Muscle of arm (tissue), 14 donors: ENCODE data around the gene MCAT. TPM values are rescaled to one million over a fixed set of nuclear protein-coding genes. Genes with fewer than 3 reads are reported as not detected.

ENCODE experiments used
- DNase-seq: peaks from one replicate; pipeline ENCODE4 v3.0.0-alpha.2; 2013
- long read RNA-seq, 11 donors: transcript quantifications; one replicate each; lab custom pipeline, GENCODE V29; 2026
- polyA plus RNA-seq, 12 donors: library from polyadenylated mRNA; unstranded; fragments of 120-200 nt; gene quantifications; one replicate each; pipeline ENCODE4 v1.2.1, GENCODE V29; 2013; ENCODE audit not compliant: insufficient read length in 12 of 12

Gene MCAT
- 10 to 100 TPM in 3 of 12 donors, 1 to 10 TPM in 8, not detected in 1; 8.1 to 17.7 (median 9.6) TPM for polyA plus RNA-seq
- long read RNA-seq, donor 1, transcript MCAT-201 (4 exons, 2,056 nt), result minor isoform, 7 of 16 reads
- long read RNA-seq, donor 1, transcript MCAT-202 (3 exons, 1,134 nt), result major isoform, 9 of 16 reads
- long read RNA-seq, donor 1, partial matches to known transcripts, result 0 of 16 reads
- long read RNA-seq, donor 1, other reads (novel, unspliced or antisense), result 0 of 16 reads
- long read RNA-seq, donor 2, partial matches to known transcripts, result 0 of 5 reads
- long read RNA-seq, donor 2, other reads (novel, unspliced or antisense), result 0 of 5 reads
- long read RNA-seq, donor 3, partial matches to known transcripts, result 0 of 4 reads
- long read RNA-seq, donor 3, other reads (novel, unspliced or antisense), result 0 of 4 reads
- long read RNA-seq, donor 4, partial matches to known transcripts, result 0 of 6 reads
- long read RNA-seq, donor 4, other reads (novel, unspliced or antisense), result 0 of 6 reads
- long read RNA-seq, donor 5, transcript MCAT-201 (4 exons, 2,056 nt), result major isoform, 10 of 12 reads
- long read RNA-seq, donor 5, partial matches to known transcripts, result 0 of 12 reads
- long read RNA-seq, donor 5, other reads (novel, unspliced or antisense), result 0 of 12 reads
- long read RNA-seq, donor 6, transcript MCAT-202 (3 exons, 1,134 nt), result major isoform, 5 of 5 reads
- long read RNA-seq, donor 6, partial matches to known transcripts, result 0 of 5 reads
- long read RNA-seq, donor 6, other reads (novel, unspliced or antisense), result 0 of 5 reads
- long read RNA-seq, donor 7, partial matches to known transcripts, result 0 of 2 reads
- long read RNA-seq, donor 7, other reads (novel, unspliced or antisense), result 0 of 2 reads
- long read RNA-seq, donor 8, transcript MCAT-202 (3 exons, 1,134 nt), result major isoform, 6 of 11 reads
- long read RNA-seq, donor 8, transcript MCAT-201 (4 exons, 2,056 nt), result minor isoform, 5 of 11 reads
- long read RNA-seq, donor 8, partial matches to known transcripts, result 0 of 11 reads
- long read RNA-seq, donor 8, other reads (novel, unspliced or antisense), result 0 of 11 reads
- long read RNA-seq, donor 9, partial matches to known transcripts, result 0 of 3 reads
- long read RNA-seq, donor 9, other reads (novel, unspliced or antisense), result 0 of 3 reads
- long read RNA-seq, donor 10, partial matches to known transcripts, result 0 of 5 reads
- long read RNA-seq, donor 10, other reads (novel, unspliced or antisense), result 0 of 5 reads
- long read RNA-seq, donor 11, transcript MCAT-202 (3 exons, 1,134 nt), result major isoform, 5 of 8 reads
- long read RNA-seq, donor 11, partial matches to known transcripts, result 0 of 8 reads
- long read RNA-seq, donor 11, other reads (novel, unspliced or antisense), result 0 of 8 reads

GRCh38 chr22:43142880-43143562, at the start of gene MCAT:
Gene MCAT, minus strand, starts transcription at chr22:43143398. Its CDS starts 50 bp downstream, at chr22:43143348.
- peak; percentile 81 for DNase-seq

DNA sequence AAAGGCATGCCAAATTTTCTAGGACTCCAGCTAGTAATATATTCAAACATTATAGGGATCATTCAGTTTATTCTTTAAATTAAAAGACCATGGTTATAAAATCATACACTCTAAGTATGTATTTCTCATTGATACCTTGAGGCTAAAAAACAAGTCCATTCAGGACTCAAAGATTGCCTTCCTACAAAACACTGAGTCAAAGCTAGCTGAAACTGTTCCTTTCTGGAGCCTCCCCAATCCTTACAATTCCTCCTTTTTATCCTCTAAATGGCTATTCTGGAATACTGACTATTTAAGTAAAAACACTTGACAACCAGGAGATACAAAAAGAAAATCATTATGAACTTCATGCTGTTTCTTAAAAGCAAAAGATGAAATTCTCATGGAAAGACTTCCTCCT, 48.6 kb upstream of the MCAT start:
- no peak for DNase-seq

DNA sequence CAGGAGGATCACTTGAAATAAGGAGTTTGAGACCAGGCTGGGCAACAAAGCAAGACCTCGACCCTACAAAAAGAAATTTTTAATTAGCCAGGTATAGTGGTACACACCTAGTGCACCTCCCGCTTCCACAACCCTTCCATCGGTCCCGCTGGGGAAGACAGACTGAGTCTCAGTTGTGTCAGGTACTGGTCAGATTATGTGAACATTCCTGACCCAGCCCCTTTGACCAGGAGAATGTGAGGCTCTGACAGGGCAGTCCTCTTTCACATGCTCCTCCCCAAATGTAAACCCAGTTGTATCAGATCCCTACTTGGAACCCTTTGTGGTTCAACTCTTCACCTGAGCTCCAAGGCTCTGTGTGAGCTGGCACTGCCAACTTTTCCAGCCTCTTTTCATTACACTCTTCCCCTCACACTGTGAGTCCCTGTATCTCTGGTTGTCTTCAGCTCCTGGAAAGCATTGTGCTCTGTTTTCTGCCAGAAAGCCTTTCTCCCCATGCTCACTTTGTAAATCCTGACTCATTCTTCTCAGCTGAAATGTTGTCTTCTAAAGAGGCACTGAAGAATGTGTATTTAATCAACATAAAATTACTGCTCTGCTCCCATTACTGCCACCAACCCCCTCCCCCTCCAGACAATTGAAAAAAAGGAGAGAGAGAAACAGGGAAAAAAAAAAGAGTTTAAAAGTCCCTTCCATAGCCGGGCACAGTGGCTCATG, 45.8 kb upstream of the MCAT start:
- DNase-seq, result no peak

GRCh38 chr22:43187171-43188099, 44.2 kb upstream of the MCAT start:
- peak; percentile 96 for DNase-seq

DNA sequence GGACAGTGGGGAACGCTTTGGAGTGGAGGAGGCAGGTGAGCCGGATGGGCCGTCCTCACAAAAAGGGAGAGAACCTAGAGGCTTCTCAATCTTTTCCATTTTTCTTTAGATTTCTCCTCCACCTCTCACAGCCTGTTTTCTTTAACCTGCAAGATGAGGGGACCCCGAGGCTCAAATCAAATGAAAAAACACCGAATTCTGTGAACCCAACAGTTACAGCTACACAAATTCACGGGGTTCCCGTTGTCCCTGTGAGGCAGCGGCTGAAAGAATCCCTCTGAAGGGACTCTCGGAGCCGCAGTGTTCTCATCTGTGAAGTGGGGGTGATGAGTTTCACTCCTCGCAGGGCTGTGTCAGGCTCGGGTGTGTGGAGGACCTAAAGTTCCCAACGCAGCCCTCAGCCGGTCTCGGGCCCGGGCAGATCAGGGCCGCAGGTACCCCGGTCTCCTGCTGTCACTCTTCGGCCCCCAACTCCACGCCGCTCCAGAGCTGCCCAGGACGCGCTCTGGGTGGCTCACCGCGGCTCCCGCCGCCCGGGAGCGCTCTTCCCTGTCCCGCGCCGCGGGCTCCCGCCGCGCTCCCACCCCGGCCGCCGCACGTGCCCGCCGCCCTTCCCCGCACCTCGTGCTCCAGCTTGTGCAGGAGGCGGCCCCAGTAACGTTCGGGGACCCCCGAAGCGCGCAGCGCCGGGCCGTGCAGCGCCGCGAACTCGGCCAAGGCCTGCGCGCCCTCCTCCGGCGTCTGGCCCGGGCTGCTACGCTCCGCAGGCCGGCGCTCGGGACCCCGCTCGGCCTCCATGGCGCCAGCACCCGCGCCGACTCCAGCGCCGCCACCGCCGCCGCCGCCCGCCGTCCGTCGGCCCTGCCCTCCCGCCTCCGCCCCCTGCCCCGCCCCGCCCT, 43.3 kb upstream of the MCAT start, which contains the start of gene TTLL12:
TSS of gene TTLL12 (minus strand) at position 863 of the 899 bp plus-strand sequence. CDS start at position 798, 65 bp downstream.
- peak; percentile 31 for DNase-seq

DNA sequence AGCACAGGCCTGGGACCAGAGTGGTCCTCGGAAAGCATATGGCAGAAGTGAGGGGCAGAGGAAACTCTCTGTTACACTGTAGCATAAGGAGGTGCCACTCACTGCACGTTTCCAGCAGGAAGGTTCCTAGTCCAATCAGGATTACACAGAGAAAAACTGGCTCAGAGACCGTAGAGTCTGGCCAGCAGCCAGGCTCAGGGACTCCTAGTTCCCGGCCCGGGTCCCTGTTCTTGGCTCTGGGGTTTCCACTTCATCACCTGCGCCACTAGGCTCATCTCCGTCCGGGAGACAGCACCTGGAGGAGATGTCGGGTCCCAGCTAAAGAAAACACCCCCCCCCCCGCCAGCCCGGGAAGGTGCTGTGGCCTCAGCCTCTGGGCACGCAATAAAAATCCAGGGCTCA, 42.7 kb upstream of the MCAT start:
- peak; percentile 40 for DNase-seq

GRCh38 chr22:43183496-43184277, 40.5 kb upstream of the MCAT start:
- DNase-seq, result no peak

- no peak for DNase-seq
These were observed 39.5 kb upstream of the MCAT start for GRCh38 chr22:43182726-43183125.

DNA sequence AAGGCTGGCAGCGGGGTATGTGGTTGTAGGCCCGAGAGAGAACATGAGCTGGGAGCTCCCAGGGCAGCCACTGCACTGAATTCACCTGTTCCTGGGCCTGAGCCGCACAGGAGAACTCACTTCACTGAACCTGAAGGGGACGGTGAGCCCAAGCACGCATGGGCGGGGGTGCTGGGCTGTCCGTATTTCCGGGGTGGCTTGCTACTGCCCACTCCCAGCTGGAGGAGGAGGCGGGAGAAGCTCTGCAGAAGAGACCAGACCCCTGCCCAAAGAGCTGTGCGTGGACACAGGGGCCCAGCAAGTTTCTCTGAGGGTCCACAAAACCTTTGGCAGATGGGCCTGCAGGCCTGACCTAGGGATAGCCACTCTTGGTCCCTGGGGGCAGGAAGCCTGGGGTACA, 38.9 kb upstream of the MCAT start:
- no peak for DNase-seq

GRCh38 chr22:43181321-43182076, 38.3 kb upstream of the MCAT start:
- no peak for DNase-seq

GRCh38 chr22:43180670-43181069, 37.5 kb upstream of the MCAT start:
- no peak for DNase-seq

DNA sequence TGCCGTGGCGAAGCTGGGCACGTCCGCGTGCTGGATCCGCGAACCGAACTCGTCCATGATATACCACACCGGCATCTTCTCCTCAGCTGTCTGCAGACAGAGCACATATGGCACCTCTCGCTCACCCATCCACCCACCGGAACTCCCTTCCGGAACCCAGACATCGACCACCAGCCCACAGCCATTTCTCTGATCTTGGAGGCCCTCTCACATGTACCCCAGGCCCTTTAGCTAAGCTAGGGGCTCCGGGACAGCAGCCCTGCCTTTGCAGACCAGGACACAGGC, 36.7 kb upstream of the MCAT start:
- no peak for DNase-seq

GRCh38 chr22:43179146-43179910, 36.1 kb upstream of the MCAT start:
- no peak for DNase-seq

DNA sequence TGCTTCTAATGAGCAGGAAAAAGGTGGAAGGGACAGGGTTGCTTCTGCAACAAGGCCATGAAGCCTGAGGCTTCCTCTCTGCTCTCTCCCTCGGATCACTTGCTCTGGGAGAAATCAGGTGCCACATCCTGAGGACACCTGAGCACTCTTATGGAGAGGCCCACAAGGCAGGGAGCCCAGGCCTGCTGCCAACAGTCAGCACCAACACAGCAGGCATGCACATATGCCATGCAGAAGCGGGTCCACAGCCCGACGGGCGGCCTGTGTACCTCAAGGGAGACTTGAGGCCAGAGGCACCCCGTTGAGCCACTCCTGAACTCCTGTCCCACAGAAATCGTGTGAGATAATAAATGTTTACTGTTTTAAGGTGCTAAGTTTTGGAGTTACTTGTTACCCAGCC, 34.3 kb upstream of the MCAT start:
- DNase-seq, result no peak

DNA sequence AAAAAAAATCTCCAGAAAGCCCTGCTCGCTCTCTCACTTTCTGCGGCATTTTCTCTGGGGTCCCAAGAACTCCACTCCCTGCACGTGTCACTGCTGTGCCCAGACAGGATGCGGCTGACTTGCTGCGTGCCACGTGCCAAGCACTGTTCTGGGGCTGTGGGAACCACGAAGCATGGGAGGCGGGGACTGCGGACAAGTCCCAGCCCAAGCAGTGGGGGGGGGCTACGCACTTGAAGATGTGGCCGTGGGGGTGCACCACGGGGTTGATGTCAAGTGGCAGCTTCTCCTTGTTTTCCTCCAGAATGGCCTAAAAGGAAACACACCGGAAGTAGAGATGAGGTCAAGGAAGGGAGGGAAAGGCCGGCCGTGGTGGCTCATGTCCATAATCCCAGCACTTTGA, 32.9 kb upstream of the MCAT start:
- no peak for DNase-seq
